Measurements from ENCODE around the gene ZBTB3.
"Not testable (repeated sequence)": the region's sequence is repeated elsewhere in the genome, so short reads cannot be mapped to it uniquely, and the experiment has no call there.

The ZBTB3 gene

DNA sequence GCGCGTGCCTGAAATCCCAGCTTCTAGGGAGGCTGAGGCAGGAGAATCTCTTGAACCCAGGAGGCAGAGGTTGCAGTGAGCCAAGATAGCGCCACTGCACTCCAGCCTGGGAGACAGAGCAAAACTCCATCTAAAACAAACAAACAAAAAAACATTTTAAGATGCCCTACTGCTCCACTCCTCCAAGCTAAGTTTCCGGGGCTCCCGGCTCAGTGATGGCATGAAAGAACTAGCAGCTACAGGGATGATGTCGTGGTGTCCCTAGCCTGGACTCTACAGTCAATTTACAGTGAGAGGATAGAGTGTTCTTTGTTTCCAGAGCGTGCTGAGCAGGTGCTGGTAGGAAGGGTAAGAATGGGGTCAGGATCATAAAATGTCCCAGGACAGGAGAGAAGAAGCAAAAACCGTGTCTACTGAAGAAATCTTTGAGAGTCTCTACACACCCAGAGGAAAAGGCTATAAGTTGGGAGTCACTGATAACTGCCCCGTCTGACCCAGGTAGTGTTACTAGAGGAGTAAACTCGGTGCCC, 1.2 kb upstream of the ZBTB3 start:
- no peak for DNase-seq

GRCh38 chr11:62752994-62753735, 795 bp downstream of the ZBTB3 start:
- DNase-seq: no peak

- no peak for DNase-seq
Observed at GRCh38 chr11:62752177-62752785, 1.7 kb downstream of the ZBTB3 start.

GRCh38 chr11:62749931-62750330, 4.0 kb downstream of the ZBTB3 start:
- not testable (repeated sequence) for DNase-seq

DNA sequence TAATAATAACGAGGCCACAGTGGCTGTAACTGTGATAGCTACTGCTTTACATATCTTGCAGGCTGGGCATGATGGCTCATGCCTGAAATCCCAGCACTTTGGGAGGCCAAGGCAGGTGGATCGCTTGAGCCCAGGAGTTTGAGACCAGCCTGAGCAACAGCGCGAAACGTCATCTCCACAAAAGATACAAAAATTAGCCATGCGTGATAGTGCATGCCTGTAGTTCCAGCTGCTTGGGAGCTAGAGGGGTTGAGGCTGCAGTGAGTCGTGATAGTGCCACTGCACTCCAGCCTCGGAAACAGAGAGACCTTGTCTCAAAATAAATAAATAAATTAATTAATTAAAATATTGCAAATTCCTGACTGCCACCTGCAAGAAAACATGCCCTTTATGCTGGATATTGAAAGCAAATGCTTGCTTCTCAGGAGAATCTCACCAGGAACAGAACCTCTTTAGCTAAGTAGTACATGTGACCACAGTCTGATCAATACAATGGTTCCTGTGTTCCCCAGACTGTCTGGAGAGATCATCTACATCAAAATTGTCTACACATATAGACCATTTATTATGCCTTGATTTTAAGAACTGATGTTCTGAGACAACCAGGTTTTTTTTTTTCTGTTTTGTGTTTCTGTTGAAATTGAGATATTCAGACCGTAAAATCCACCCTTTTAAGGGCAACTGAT, 6.3 kb downstream of the ZBTB3 start:
- no peak for DNase-seq

GRCh38 chr11:62737196-62737595, 16.8 kb downstream of the ZBTB3 start:
- DNase-seq: no peak

DNA sequence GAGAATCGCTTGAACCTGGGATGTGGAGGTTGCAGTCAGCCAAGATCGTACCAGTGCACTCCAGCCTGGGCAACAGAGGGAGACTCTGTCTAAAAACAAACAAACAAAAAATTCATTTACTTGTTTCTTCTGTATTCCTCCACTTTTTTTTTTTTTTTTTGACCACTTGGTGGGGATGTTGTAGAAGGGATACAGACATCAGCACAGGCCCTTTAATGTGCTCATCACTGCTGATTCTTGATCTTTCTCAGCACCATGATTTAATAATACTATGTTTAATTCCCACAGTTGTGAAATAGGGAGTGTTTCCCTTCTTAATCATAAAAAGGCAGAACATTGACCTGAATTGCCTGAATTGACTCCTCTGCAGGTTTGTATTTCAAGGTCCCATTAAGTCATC, 21.1 kb downstream of the ZBTB3 start:
- DNase-seq: no peak

- not testable (repeated sequence) for DNase-seq
Observed at GRCh38 chr11:62730076-62730475, 23.9 kb downstream of the ZBTB3 start.

DNA sequence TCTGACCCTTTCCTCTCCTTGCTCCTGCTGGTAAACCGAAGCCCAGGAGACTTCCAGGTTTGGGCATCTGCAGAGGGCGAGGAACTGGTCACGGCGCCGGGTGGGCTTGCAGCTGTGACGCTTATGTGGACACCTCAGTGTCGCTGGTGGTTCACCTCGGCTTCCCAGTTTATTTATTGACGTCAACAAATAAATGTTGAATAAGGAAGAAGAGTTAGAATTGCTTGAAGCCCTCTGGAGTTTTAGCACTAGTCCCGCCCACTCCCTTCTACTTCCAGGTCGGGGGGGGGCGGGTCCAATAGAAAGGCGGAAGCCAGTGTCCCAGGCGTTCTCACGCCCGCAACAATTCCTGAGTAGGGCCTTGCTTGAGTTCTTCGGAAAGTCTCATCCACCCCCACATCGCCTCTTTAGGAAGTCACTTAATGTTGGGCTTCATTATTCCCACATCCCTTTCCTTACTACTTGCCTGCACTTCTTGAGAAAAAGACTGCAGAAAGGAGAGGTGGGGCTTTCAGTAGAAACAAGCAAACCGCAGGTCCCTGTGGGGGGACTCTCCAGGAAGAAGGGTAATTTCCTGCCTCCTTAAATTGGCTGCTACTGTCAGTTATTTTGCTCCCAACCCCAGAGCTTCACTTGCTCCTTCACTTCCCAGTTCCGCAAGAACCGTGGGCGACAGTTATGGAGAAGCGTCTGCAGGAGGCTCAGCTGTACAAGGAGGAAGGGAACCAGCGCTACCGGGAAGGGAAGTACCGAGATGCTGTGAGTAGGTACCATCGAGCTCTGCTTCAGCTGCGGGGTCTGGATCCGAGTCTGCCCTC, 25.6 kb downstream of the ZBTB3 start, which contains the start of gene TTC9C:
TTC9C (plus strand) TSS at position 316 of the 818 bp plus-strand sequence; CDS start at position 679, 363 bp downstream.
- peak; percentile 83 for DNase-seq

DNA sequence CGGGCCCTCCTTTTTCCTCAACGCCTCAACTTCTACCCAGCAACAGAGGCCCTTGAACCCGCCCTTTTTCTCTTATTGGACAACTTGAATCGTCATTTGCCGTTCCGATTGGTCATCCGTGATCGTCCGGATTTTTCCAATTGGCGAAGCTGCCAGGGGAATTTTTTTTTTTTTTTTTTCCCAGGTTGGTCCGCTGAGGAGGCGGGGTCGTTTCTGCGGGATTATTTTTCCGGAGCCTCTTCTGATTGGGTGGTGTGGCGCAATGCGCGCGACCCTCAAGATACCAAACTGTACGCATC, 26.1 kb downstream of the ZBTB3 start:
- DNase-seq: peak; percentile 88

DNA sequence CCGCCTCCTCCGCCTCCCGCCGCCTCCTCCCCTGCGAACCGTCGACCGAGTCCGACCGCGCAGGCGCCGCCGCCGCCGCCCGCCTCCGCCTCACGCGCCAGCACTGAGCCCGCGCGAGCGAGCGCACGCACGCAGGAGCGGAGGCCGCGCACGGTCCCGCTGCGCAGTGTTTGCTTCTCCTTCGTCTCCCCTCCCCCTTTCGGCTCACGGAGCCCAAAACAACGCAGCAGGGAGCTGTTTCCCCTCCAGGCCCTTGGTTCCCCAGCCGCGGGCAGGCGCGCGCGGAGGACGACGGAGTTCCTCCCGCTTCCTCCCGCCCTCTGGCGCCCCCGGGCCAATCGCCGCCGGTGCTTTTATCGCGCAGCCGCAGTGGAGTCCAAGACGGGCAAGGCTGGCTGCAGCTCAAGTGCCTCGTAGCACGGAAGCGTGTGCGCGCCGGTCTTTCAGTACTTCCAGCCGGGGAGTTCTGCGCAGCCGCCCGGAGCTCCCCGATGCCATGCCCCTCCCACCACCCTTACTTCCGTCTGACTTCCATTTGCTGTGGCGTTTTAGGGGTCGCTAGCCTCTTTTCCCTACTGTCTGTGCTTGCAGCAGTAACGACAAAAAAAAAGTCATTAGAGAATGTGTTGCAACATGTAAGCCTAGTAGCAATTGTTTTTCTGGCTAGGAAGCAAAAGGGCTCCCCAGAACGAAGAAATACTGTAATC, 26.6 kb downstream of the ZBTB3 start, which contains the start of gene HNRNPUL2:
HNRNPUL2 (minus strand) TSS at position 293 of the 707 bp plus-strand sequence. CDS start 301 bp downstream, outside the sequence.
- peak; percentile 99 for DNase-seq

GRCh38 chr11:62726915-62727164, 27.1 kb downstream of the ZBTB3 start:
- no peak for DNase-seq

DNA sequence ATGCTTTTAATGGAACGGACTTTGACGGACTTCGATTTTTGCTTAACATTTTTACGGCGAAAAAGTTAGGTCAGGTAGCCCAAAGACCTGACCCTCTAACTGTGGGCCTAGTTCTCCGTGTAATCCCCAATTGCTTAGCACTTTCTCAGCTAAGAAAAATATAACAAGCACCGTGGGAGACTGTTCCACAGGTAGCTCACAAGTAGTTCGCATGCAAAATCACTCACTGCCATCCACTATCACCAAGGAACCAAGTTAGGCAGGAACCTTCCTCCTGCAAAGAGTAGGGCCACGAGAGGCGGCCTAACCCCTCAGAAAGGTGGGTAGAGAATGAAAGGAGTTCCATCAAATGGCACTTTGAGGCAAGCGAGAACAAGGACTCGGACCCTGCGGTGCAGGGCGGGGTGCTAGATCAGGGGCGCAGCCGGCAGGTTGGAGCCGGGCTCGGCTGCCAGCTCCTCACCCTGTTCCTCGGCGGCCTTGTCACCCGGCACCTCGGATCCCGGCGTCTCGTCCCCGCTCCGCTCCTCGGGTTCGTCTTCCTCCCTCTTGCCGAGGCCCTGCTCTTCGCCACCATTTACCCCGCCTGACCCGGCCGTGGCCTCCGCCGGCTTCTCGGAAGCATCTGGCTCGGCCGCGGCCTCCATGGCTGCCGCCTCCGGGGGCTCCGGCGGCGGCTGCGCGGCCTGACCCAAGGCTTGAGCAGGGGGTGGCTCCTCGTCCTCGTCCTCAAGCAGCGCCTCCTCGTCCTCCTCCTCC, 27.6 kb downstream of the ZBTB3 start:
- no peak for DNase-seq

DNA sequence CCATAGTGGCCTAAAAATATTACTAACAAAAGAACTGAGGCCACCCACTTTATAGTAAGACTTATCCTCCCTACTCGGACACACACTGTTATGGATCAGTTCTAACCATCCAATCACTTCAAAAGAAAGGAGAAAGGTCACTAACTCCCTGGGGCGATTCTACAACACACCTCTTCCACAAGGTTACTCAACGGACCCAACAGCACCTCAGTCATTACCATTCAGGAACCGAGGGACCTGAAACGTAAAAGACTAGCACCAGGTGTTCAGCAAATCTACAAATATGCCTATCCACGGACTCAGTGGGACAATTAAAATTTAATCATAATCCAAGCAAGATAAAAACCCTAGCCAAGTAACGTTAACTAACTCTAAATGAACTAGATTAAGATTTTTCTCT, 28.3 kb downstream of the ZBTB3 start:
- DNase-seq: no peak

DNA sequence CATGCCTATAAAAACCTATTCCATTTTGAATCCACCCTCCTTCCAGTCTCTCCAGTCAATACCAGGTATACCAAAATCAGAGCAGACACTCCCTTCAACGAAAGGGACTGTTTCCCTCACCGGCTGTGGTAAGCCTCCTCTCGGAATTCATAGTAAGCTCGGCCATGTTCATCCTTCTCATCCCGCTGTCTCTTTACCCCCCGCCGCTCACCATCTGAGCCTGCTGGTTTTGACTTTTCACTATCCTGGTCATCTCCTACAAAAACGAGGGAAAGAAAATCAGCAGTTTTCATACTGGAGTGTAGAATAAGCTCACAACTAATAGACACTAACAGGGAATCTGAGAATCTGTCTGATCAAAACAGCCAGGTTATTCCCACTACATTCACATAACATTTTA, 29.8 kb downstream of the ZBTB3 start:
- DNase-seq: no peak

DNA sequence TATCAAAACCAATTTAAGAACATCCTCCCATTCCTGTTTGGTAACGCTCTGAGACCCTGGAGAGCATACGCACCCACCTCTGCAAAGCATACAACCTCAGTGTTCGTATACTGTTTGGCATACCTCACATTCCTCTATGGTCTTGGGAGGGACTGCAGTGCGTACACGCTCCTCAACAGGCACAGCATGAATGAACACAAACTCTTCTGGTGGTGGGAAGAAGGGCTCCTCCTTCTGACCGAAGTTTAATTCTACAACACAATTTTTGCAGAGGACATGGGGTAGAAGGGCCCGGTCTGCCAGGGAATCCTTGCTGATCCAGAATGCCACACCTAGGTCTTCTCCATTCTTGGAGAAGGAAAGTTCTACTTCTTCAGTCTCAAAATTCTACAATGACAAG, 32.0 kb downstream of the ZBTB3 start:
- no peak for DNase-seq

DNA sequence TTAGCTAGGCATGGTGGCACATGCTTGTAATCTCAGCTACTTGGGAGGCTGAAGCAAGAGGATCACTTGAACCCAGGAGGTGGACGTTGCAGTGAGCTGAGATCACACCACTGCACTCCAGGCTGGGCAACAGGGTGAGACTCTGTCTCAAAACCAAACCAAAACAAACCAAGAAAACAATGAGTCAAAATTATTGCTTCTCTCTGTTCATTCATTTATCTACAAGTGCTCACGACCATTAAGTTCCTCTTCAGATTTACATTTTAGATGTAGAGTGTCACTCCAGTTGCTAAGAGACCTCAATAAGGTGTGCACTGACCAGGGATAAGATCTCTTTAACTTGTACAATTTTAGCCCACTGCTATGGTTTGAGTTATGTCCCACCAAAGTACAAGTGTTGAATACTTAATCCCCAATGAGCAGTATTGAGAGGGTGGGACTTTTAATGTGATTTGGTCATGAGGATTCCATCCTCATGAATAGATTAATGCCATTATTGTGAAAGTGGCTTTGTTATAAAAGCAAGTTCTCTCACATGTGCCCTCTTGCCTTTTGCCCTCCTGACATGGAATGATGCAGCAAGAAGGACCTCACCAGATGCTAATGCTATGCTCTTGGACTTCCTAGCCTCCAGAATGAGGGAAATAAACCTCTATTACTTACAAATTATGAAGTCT, 34.5 kb downstream of the ZBTB3 start:
- no peak for DNase-seq

GRCh38 chr11:62716816-62717215, 37.1 kb downstream of the ZBTB3 start:
- DNase-seq: no peak

GRCh38 chr11:62716206-62716605, 37.8 kb downstream of the ZBTB3 start:
- DNase-seq: no peak

- DNase-seq: no peak
Observed at GRCh38 chr11:62715150-62716130, 38.5 kb downstream of the ZBTB3 start.

Measured in NCI-H226 (cell line).